Measurements from ENCODE around the gene SLC23A2.

DNA sequence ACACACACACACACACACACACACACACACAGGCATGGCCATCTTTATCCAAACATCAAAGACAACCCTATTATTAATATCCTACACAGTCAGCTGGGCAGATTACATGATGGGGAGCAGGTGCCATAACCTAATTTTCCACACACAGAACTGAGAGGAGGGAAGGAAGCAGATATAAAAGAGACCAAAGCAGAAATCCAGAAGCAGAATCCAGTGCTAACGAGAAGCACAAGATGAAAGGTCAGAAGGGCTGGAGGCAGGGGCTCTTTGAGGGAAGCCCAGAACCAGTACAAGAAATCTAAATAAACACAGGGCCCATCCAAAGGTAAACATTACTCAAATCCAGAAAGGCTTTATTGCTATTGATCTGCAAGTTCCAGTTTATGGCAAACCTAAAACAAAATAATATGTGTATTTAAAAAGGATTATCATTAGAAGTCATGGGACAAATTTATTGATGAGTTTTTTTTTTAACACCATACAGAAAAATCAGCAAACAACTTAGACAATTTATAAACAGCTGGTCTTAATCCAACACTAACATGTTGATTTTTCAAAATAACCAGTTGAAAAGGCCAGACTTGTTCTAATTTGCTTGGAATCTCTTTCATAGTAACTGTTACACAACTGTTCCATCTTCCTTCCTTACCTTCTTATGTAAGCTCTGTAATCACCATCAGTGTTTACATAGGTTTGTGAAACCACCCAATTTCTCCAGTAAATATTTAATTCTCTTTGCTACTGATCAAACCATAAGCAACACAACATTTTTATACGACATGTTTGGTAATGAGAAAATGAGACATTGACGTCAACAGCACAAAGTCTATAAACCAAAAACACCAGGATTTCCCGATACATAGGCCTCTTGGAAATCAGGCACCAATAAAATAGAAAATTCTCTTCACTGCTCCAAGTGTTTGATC is 34.2 kb downstream of the SLC23A2 start:
- TF ChIP-seq ZNF274 (IDR thresholded peaks at IDR 0.05; ENCODE audit: low read depth, low read length): no peak
- no peak for TF ChIP-seq YY1 (IDR thresholded peaks at IDR 0.05; ENCODE audit: insufficient read depth, insufficient read length)
- TF ChIP-seq SUZ12 (IDR thresholded peaks at IDR 0.05; ENCODE audit: extremely low read depth, insufficient read depth, insufficient read length): no peak

Data from NT2/D1 (cell line).